Stimulated activated CD4-positive, alpha-beta T cell treated with anti-CD3 and anti-CD28 coated beads, TNF-alpha, amount 100 ng/mL, for 48 hours (primary cell): ENCODE data around the gene CLASP1.
"Not testable (repeated sequence)": the region's sequence is repeated elsewhere in the genome, so short reads cannot be mapped to it uniquely, and the experiment has no call there.

Experiments used
- DNase-seq, 3 donors: peaks; one replicate each; pipeline ENCODE4 v3.0.0-alpha.2; 2020; ENCODE audit warnings: low read depth in 3 of 3

CLASP1 gene

GRCh38 chr2:121374412-121375075 is 274.7 kb downstream of the CLASP1 start:
- DNase-seq = not testable (repeated sequence)

DNA sequence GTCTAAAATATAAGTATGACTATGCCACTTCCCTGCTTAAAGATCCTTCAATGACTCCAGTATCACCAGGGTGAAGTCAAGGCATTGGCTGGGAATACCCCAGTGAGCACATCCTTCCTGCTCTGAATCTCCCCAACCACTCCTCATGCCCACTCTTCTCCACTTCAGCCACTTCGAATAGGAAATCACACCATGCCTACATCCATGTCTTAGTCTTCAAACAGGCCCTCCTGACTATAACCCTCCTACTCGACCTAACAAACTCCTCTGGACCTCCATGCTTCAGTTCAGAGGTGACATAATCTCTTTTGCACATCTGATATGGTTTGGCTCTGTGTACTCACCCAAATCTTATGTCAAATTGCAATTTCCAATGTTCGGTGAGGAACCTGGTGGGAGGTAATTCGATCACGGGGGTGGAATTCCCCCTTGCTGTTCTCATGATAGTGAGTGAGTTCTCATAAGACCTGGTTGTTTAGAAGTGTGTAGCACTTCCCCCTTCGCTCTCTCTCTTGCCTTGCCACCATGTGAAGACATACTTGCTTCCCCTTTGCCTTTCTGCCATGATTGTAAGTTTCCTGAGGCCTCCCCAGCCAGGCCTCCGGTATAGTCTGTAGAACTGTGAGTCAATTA is 276.4 kb downstream of the CLASP1 start:
- no peak for DNase-seq

- DNase-seq = no peak
Observed at GRCh38 chr2:121372082-121372481, 277.2 kb downstream of the CLASP1 start.

DNA sequence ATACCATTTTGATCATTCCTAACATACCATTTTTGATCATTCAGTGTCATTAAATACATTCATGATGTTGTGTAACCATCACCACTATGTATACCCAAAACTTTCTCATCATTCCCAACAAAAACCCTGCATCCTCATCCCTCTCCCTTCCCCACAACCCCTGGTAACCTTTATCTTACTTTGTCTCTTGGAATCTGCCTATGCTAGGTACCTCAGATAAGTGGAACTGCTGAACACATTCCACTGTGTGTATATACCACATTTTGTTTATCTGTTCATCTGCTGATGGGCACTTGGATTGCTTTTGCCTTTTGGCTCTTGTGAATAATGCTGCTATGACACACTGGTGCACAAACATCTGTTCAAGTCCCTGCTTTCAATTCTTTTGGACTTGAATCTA is 280.4 kb downstream of the CLASP1 start:
- DNase-seq = no peak

DNA sequence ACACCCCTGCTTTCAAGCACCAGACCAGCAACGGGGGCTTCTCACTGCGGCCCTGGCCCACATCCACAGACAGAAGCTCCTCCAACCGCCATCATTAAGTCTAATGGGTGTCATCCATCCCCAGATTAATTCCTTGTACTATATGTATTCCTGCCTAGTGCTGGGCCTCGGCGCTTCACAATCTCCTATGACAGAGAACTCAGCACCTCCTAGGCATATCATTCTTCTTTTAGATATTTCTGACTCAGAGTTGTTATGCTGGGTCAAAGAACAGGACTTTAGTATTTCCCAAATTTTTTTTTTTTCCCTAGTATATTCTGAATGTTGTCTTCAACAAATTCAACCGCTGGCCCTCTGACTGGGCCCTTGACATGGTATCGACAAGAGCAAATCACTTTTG is 281.1 kb downstream of the CLASP1 start:
- DNase-seq = no peak

DNA sequence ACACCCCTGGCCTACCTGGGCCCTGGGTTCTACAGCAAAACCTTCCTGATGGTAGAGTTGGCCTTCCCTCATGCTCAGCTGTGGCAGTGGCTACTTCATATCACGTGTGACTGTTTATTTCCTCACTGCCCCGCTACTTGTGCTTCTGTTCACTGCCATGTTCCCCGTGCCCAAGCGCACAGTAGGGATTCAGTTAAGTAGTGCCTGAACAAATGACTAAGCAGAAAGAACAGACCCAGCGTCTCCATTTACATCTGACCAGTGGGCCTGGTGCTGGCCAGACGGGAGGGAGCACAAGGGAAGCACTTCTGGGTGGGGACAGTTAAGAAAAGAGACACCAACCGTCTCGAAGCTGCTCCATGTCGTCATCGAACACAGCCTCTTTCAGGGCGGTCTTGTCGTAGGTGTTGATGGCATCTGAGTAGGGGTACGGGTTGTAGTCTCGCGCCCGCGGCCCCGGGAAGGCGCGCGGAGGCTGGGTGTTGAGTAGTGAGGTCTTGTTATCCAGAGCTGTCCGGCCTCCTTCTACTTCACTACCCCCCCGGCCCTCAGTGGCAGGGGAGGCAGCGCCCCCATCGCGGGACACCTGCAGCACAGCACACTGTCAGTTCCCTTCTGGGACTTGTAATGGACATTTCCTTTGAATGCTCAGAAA is 281.9 kb downstream of the CLASP1 start:
- no peak for DNase-seq

DNA sequence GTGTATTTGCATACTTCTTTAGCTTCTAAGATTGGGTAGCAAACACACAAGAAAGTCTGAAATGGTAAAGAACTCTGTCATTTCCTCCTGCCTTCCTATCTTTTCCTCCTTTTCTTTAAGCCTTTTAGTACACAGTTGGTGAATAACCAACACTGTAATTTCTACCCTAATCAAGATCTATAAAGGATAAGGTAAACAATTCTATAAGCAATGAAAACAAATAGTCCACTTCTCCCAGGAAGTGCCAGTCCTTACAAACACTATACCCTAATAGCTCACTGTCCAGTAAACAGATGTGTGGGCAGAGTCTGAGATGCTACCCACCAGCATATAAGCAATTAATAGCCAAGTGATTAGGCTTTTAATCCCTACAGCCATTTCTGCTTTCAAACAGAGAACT is 283.2 kb downstream of the CLASP1 start:
- DNase-seq = no peak

- DNase-seq = no peak
Observed at GRCh38 chr2:121365061-121365460, 284.2 kb downstream of the CLASP1 start.

- DNase-seq = no peak
Observed at GRCh38 chr2:121363632-121364420, 285.4 kb downstream of the CLASP1 start.

DNA sequence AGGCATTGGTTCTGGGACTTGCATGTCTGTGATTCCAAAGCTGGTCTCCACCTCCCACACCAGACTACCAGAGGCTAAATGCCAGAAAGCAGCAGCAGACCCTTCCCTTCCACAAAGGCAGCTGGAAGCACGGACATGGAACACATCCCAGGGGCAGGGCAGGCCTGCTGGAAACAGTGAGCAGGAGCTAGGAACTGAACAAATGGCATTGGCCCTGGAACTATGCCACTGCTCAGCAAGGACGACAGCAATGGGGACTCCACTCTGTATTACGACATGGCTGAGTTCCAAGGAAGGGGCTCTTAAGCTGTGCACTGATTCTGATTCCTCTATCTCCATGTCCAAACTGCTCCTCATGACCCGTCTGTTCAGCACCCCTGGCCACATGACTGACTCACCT is 286.5 kb downstream of the CLASP1 start:
- no peak for DNase-seq

- DNase-seq = no peak
Observed at GRCh38 chr2:121362226-121362625, 287.0 kb downstream of the CLASP1 start.

GRCh38 chr2:121360566-121361300 is 288.5 kb downstream of the CLASP1 start:
- no peak for DNase-seq

DNA sequence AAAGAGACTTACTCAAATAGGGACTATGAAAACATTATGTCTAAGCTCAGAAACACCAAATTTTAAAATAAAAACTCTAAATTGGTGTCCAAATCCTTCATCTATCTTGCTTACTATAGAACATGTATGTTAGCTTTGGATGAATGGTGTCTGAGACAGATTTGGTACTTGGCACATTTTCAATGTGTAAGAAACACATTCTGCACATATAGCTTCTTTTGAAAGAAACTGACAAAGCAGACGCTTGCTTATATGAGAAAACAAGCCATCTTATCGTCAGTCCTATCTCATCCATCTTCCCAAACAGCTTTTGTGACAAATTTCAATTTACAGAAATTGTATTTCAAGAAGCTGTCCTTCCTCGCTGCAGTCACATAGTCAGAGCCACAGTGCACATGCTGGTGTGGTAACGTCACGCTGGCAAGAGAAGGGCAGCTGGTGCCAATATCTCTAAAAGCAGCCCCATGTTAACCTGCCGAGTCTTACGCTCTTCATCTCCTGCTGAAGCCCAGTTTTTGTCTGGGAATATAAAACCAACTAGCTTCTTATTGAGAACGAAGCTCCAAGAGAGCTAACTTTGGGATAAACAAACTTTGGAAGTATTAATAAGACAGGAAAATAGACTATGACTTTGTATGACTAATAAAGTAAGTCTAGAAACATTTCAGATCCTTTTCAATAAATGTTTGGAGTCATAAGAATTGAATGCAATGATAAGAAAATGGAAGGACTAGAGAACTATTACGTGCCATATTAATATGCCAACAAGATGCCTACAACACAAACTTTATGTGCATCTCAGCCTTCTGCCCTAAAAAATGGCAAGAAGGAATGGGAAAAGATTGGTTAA is 289.3 kb downstream of the CLASP1 start:
- DNase-seq = no peak

DNA sequence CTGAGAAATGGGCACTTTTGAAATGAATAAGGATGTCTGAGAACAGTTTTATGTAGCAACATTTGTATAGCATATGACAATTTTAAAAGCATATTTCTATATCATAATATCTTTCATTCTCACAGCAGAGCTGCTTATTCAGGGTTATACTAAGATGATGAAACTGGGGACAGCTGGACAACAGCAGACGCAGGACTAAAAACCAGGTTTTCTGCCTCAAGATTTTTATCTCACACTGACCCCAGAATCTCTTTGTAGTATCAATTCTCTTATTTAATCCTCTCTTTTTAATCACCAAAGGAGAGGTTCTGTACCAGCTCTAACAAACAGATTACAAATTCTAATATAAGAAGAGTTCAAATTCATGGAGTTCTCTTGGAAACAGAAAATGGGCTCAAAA is 290.1 kb downstream of the CLASP1 start:
- no peak for DNase-seq

DNA sequence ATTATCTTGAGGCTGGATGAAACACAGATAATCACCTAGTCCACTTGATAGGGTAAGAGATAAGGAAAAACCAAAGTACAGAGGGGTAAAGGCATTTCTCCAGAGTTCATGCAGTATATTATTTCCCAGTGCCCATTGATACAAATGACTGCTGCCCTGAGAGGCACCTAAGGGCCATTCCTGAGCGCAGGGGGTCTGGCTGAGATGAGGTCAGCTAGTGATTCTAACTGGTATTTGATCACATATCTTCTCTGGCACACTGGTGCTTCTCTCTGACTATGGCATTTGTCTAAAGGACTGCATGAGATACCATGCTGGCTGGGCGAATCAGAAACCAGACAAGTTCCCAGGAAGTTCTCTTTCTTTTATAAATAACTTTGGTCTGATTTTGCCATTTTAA is 291.0 kb downstream of the CLASP1 start:
- DNase-seq = no peak

- DNase-seq = peak in 1 of 3 donors; percentile 9
Observed at GRCh38 chr2:121356058-121356640, 293.1 kb downstream of the CLASP1 start.

DNA sequence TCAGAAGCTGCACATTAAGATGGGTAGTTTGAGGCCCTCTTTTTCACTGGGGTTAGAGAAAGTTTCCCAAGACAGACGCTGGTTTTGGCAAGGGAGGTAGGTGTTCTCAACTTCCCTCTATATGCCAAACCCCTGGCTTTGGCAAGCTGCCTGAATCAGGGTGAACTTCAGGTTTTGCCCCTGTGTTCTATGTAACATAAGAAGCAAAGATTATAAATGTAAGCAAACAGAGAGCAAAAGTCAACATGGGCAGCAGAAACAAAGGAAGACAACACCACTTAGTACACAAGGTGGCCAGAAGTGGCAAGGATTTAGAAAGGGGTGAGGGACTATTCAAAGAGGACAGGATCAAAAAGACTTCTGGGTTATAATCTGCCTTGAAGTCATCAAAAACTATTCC is 293.8 kb downstream of the CLASP1 start:
- no peak for DNase-seq

GRCh38 chr2:121351521-121352318 is 297.5 kb downstream of the CLASP1 start:
- DNase-seq = no peak

DNA sequence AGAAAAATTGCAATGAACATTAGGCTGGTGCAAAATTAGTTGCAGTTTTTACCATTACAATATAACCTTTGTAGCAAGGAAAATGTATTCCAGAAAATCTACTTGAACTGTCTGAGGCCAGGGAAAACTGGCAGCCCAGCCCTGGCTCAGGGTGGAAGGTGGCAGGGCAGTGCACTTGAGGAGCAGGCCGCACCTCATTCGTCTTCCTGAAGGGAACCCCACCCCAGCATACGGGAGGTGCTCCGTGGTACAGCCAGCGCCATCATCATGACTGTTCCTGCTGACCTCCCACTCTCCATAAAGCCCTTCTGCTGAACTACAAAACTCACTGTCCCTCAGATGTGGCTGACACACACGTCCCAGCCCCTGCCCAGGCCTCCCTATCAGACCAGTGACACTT is 298.4 kb downstream of the CLASP1 start:
- no peak for DNase-seq

DNA sequence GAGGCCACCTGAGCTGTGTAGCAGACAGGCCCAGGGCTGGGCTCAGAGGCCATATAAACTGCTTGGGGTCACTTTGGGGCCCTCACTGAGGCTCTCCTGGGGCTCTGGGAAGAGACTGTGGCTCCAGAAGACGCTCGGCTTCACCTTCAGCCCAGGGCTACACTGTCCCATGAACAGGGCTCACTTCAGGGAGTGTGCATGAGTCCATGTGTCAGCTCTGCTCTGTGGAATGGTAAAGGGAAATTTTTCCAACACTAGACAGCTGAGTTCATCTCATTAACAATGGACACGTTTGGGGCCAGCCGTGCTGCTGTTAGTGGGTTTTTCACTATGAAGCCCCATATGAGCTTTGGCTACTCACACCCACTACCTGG is 298.9 kb downstream of the CLASP1 start:
- DNase-seq = no peak
